ENCODE measurements around the gene PTCHD1.

GRCh38 chrX:23332101-23332887, 2.4 kb upstream of the PTCHD1 start:
- TF ChIP-seq CTCF (IDR thresholded peaks at IDR 0.05; ENCODE audit: insufficient read depth, low read depth, low read length) (no peak), EZH2 (IDR thresholded peaks at IDR 0.05; ENCODE audit: insufficient read depth, low read length) (peak; percentile 5)

Measured in astrocyte (in vitro differentiated cells and primary cell).